ENCODE results near the gene CREB3L2.
A peak's percentile ranks its signal among the peaks of the same experiment; 100 is the strongest.

Gene CREB3L2

GRCh38 chr7:137898839-137899721 is 102.8 kb downstream of the CREB3L2 start:
- Histone ChIP-seq H3K36me3 (peaks cover 5% of the 10 kb centered on the region; the same call in 1 of the 2 replicates), H3K9me3 (no peaks in the 10 kb centered on the region), H3K4me3 (ENCODE audit: low read depth, low read length) (peak overlapping the region; percentile 41), H3K27me3 (no peaks in the 10 kb centered on the region), H3K4me1 (peaks cover 14% of the 10 kb centered on the region)
- TF ChIP-seq CTCF (IDR thresholded peaks at IDR 0.05; ENCODE audit: low read depth, low read length): peak; percentile 99
- DNase-seq: peak; percentile 88

GRCh38 chr7:137895301-137896221 is 106.3 kb downstream of the CREB3L2 start:
- H3K36me3 ChIP-seq: no peaks in the 10 kb centered on the region; the same call in none of the 2 replicates
- no peak overlapping the region for H3K4me3 ChIP-seq (ENCODE audit: low read depth, low read length)

GRCh38 chr7:137893143-137893742 is 108.6 kb downstream of the CREB3L2 start:
- no peaks in the 10 kb centered on the region for H3K9me3 ChIP-seq
- TF ChIP-seq CTCF (IDR thresholded peaks at IDR 0.05; ENCODE audit: low read depth, low read length): no peak
- H3K4me1 ChIP-seq: no peaks in the 10 kb centered on the region
- no peaks in the 10 kb centered on the region for H3K27me3 ChIP-seq
- H3K4me3 ChIP-seq (ENCODE audit: low read depth, low read length): no peak overlapping the region
- H3K36me3 ChIP-seq: no peaks in the 10 kb centered on the region; the same call in none of the 2 replicates
- no peak for DNase-seq

More at GRCh38 chr7:137895301-137896221, 106.3 kb downstream of the CREB3L2 start:
- no peak for DNase-seq
- H3K27me3 ChIP-seq: no peaks in the 10 kb centered on the region
- H3K9me3 ChIP-seq: no peaks in the 10 kb centered on the region
- no peak for TF ChIP-seq CTCF (IDR thresholded peaks at IDR 0.05; ENCODE audit: low read depth, low read length)
- peaks cover 9% of the 10 kb centered on the region for H3K4me1 ChIP-seq

- no peak for DNase-seq
- TF ChIP-seq CTCF (IDR thresholded peaks at IDR 0.05; ENCODE audit: low read depth, low read length): no peak
- Histone ChIP-seq H3K4me3 (ENCODE audit: low read depth, low read length) (no peak overlapping the region), H3K36me3 (no peaks in the 10 kb centered on the region; the same call in none of the 2 replicates), H3K27me3 (no peaks in the 10 kb centered on the region), H3K4me1 (no peaks in the 10 kb centered on the region), H3K9me3 (no peaks in the 10 kb centered on the region)
Measured at GRCh38 chr7:137891016-137891655, 110.8 kb downstream of the CREB3L2 start.

GRCh38 chr7:137890449-137890921 is 111.4 kb downstream of the CREB3L2 start:
- no peaks in the 10 kb centered on the region for H3K4me1 ChIP-seq
- no peak for TF ChIP-seq CTCF (IDR thresholded peaks at IDR 0.05; ENCODE audit: low read depth, low read length)
- no peaks in the 10 kb centered on the region; the same call in 1 of the 2 replicates for H3K36me3 ChIP-seq
- H3K9me3 ChIP-seq: no peaks in the 10 kb centered on the region
- no peak overlapping the region for H3K4me3 ChIP-seq (ENCODE audit: low read depth, low read length)
- no peak for DNase-seq
- no peaks in the 10 kb centered on the region for H3K27me3 ChIP-seq
